Right atrium auricular region (tissue), 2 donors: ENCODE measurements around the gene PTPRK. TPM values are rescaled to one million over a fixed set of nuclear protein-coding genes. Genes with fewer than 3 reads are reported as not detected.

Experiments
- DNase-seq: peaks from one replicate; pipeline ENCODE4 v3.0.0-alpha.2; 2019; ENCODE audit warnings: low spot score
- H3K27ac ChIP-seq, 2 donors: fragments of 200-600 bp; sonication (generic); 1 replicate in 1 of 2; 2 replicates in 1 of 2; pipeline ENCODE4 v1.5.1; 2016 to 2019
- H3K27me3 ChIP-seq, 2 donors: fragments of 200-600 bp; sonication (generic); one replicate each; pipeline versions ENCODE4 v1.5.1 to v1.6.0; 2017 to 2019
- H3K36me3 ChIP-seq: fragments of 200-600 bp; sonication (generic); one replicate; pipeline ENCODE4 v1.5.1; 2016
- H3K4me1 ChIP-seq, 2 donors: fragments of 200-600 bp; sonication (generic); one replicate each; pipeline versions ENCODE4 v1.5.1 to v1.6.0; 2017 to 2019
- H3K4me3 ChIP-seq, 2 donors: fragments of 200-600 bp; sonication (generic); 1 replicate in 1 of 2; 2 replicates in 1 of 2; pipeline ENCODE4 v1.5.1; 2017 to 2019; ENCODE audit warnings: mild to moderate bottlenecking in 1 of 2, moderate library complexity in 1 of 2
- H3K9me3 ChIP-seq, 2 donors: fragments of 200-600 bp; sonication (generic); one replicate each; pipeline ENCODE4 v1.5.1; 2019
- CTCF ChIP-seq, 2 donors: fragments of 200-600 bp; sonication (generic); IDR thresholded peaks; one replicate each; pipeline ENCODE4 v1.5.1; 2019; ENCODE audit warnings: antibody characterized with exemption in 2 of 2
- total RNA-seq, 2 donors: library from RNA; depleted of rRNA; stranded (reverse); fragments of >200 nt; gene quantifications; one replicate each; pipeline ENCODE4 v1.1.0, GENCODE V29; 2016

Gene PTPRK
- total RNA-seq, 2 donors from 2014 or later = 24.5 to 36.4 TPM

- H3K27ac ChIP-seq = no peak overlapping the region
Measured at GRCh38 chr6:127921982-127922381, 598.4 kb downstream of the PTPRK start.

GRCh38 chr6:127920804-127921203 is 599.6 kb downstream of the PTPRK start:
- peaks cover 0 to 6% of the 10 kb centered on the region in 2 donors for H3K9me3 ChIP-seq
- no peaks in the 10 kb centered on the region for H3K27me3 ChIP-seq
- DNase-seq = no peak
- H3K4me3 ChIP-seq = no peak overlapping the region
- H3K36me3 ChIP-seq = no peaks in the 10 kb centered on the region
- no peak for TF ChIP-seq CTCF (IDR thresholded peaks at IDR 0.05)
- no peak overlapping the region for H3K27ac ChIP-seq
- no peaks in the 10 kb centered on the region for H3K4me1 ChIP-seq

More at GRCh38 chr6:127921982-127922381, 598.4 kb downstream of the PTPRK start:
- Histone ChIP-seq H3K36me3 (no peaks in the 10 kb centered on the region), H3K4me3 (no peak overlapping the region), H3K27me3 (no peaks in the 10 kb centered on the region), H3K4me1 (no peaks in the 10 kb centered on the region), H3K9me3 (peaks cover 0 to 13% of the 10 kb centered on the region in 2 donors)
- DNase-seq = no peak
- no peak for TF ChIP-seq CTCF (IDR thresholded peaks at IDR 0.05)
